DND-41 (cell line): ENCODE measurements around the gene HSPBP1.

Source experiments
- EZH2 ChIP-seq: IDR thresholded peaks from 3 replicates; pipeline ENCODE4 v1.6.1; 2012; ENCODE audit warnings: borderline replicate concordance, low read depth, mild to moderate bottlenecking, moderate library complexity, low read length, inconsistent platforms; ENCODE audit not compliant: severe bottlenecking
- TF ChIP-seq, protein P1 (sequence below): IDR thresholded peaks from 2 replicates; pipeline ENCODE4 v1.5.1; 2012; ENCODE audit warnings: borderline replicate concordance, low read length, moderate library complexity, mild to moderate bottlenecking; ENCODE audit not compliant: poor library complexity, severe bottlenecking; ENCODE audit errors: extremely low read depth

DNA sequence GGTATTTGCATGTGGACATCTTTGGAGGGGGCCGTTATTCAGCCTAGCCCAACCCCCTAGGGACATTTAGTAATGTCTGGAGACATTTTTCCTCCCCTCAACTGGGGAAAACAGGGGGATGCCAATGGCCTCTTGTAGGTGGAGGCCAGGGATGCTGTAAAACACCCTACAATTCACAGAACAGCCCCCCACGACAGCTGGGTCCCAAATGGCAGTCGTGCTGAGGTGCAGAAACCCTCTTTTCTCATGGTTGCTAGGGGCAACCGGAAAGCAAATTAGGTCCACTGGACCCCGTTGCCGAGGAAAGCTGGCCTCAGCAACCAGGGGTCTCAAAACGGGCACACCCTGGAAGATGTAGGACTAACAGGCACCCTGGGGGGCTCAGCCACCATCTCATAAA, 30.6 kb upstream of the HSPBP1 start:
- TF ChIP-seq, protein P1, sequence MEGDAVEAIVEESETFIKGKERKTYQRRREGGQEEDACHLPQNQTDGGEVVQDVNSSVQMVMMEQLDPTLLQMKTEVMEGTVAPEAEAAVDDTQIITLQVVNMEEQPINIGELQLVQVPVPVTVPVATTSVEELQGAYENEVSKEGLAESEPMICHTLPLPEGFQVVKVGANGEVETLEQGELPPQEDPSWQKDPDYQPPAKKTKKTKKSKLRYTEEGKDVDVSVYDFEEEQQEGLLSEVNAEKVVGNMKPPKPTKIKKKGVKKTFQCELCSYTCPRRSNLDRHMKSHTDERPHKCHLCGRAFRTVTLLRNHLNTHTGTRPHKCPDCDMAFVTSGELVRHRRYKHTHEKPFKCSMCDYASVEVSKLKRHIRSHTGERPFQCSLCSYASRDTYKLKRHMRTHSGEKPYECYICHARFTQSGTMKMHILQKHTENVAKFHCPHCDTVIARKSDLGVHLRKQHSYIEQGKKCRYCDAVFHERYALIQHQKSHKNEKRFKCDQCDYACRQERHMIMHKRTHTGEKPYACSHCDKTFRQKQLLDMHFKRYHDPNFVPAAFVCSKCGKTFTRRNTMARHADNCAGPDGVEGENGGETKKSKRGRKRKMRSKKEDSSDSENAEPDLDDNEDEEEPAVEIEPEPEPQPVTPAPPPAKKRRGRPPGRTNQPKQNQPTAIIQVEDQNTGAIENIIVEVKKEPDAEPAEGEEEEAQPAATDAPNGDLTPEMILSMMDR, result no peak
- TF ChIP-seq EZH2, result no peak
